ENCODE results near the gene DIP2C.

GRCh38 chr10:241451-241850 lies 448.0 kb downstream of the DIP2C start:
- TF ChIP-seq POLR2AphosphoS5 (IDR thresholded peaks at IDR 0.05) (no peak), CTCF (IDR thresholded peaks at IDR 0.05) (no peak), POLR2A (IDR thresholded peaks at IDR 0.05) (no peak)
